NCI-H510A (cell line): ENCODE results near the gene GALNT9.
"Not testable (repeated sequence)": the region's sequence is repeated elsewhere in the genome, so short reads cannot be mapped to it uniquely, and the experiment has no call there.

Experiments used
- DNase-seq: peaks from one replicate; lab custom pipeline; 2025; lab: John Stamatoyannopoulos, UW

GALNT9 gene

DNA sequence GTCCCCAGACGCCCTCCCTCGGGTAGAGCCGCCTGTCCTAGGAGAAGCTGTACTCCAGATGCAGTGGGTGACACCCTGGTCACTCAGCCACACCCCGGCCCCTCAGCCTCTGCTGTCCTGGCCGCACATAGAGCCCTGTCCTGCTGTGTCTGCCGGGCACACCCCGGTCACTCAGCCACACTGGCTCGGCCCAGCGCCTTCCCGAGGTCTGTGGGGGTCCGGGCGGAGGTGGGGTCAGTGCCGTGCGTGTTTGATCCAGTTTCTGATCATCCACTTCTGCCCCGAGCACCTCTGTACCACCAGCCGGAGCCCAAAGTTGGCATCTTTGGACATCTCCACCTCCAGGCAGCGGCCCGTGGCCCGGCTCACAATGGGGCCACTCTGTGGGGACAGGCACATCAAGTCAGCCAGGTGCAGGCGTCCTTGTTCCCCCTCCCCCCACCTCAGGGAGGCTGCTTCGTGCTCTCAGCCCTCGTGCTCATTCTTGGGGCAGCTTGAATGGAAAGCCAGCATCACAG, 132.5 kb downstream of the GALNT9 start:
- DNase-seq: no peak

DNA sequence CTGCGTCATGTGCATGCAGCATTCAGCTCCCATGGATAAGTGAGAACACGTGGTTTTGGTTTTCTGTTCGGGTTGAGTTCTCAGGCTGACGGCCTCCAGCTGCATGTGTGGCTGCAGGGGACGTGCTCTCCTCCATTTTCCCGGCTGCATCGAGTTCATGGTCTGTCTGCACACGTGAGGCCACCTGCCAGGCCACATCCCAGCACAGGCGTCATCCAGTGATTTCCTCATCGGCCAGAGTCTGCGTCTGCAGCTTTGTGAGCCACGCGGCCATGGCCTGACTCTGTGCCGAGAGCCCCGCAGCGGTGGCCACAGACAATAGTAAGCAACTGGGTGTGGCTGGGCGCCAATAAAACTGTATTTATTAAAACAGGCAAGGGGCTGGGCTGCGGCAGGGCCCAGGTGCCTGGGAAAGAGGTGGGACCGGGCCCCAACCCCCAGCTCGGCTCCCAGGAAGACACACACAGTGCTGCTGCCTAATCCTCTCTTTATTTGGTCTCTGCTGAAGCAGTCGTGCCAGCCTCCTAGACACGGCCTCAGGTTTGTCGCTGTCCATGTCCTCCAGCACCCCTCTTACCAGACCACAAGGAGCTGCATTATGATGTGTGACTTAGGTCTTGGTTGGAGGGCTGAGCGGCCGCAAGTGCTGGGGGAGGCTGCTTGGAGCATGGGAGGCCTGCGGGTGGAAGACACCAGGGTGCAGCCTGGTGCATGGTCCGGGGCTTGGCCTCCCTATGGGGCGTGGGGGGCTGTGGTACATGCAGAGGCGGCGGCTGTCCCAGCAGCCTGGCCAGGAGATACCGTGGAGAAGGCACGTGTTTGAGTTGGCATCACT, 133.1 kb downstream of the GALNT9 start:
- no peak for DNase-seq

- DNase-seq: not testable (repeated sequence)
Measured at GRCh38 chr12:132195242-132195641, 134.1 kb downstream of the GALNT9 start.

- DNase-seq: no peak
Measured at GRCh38 chr12:132194556-132194955, 134.8 kb downstream of the GALNT9 start.

- no peak for DNase-seq
Measured at GRCh38 chr12:132194056-132194455, 135.3 kb downstream of the GALNT9 start.

DNA sequence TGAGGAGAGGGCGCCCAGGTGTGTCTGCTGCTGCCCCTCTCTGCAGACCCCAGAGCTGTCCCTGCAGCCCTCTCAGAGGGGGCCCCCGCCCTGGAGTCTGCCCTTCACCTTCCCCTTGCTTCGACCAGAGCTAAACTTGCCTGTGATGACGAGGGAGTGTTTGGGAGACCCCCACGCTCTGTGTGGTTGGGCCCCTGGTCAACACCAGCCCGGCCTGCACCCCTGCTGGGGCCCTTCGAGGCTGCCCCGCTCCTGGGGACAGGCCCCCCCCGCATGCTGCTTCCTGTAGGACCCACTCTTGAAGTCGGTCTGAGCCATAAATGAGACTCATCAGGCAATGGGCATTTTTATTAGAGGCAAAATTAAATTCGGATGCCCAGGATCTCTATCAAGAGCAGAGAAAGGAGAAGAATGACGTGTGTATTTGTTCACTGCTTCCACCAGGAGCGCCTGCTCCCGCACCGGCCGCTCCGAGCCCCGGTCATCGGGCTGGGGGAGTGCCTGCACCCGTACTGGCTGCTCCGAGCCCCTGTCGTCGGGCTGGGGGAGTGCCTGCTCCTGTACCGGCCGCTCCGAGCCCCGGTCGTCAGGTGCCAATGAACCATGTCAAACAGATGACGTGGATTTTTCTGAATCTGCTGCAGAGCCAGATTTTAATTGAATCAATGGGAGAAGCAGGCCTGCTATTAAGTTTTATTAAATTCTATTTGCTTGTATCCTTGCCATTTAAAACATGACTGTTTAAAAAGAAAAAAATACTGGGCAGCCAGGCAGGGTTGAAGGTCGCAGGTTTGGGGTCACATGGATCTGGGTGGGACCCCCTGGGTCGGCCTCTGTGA, 137.5 kb downstream of the GALNT9 start:
- no peak for DNase-seq

- no peak for DNase-seq
Measured at GRCh38 chr12:132190834-132191500, 138.4 kb downstream of the GALNT9 start.

- DNase-seq: no peak
Measured at GRCh38 chr12:132190012-132190755, 139.2 kb downstream of the GALNT9 start.

DNA sequence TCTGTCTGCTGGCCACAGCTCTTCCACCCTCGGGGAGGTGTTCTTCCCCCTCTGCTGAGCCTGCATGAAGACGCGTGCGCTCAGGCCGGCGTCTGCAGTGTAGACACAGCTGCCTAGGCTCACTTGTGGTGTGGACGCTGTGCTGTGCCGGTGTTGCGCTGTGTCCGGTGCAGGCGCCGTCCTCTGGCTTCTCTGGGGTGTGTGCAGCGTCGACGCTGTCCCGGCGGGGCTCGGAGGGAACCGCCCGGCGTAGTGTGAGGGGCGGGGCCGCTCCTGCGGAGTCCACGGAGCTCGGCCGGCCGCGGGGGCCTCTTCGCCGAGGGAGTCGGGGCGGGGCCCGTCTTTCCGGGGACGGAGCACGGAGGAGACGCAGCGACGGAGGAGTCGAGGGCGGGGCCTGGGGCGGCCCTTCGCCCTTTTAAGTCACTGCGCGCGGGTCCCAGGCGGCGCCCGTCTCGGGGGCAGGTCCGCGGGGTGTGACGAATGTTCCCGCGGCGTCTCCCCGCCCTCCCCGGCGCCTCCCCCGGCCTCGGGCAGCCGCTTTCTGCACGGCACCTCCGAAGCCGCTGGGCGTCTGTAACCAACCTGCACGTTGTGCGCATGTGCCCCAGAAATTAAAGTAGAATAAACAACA, 139.9 kb downstream of the GALNT9 start:
- peak; percentile 37 for DNase-seq

GRCh38 chr12:132188916-132189325, 140.5 kb downstream of the GALNT9 start:
- no peak for DNase-seq

- DNase-seq: no peak
Measured at GRCh38 chr12:132188451-132188901, 140.9 kb downstream of the GALNT9 start.

DNA sequence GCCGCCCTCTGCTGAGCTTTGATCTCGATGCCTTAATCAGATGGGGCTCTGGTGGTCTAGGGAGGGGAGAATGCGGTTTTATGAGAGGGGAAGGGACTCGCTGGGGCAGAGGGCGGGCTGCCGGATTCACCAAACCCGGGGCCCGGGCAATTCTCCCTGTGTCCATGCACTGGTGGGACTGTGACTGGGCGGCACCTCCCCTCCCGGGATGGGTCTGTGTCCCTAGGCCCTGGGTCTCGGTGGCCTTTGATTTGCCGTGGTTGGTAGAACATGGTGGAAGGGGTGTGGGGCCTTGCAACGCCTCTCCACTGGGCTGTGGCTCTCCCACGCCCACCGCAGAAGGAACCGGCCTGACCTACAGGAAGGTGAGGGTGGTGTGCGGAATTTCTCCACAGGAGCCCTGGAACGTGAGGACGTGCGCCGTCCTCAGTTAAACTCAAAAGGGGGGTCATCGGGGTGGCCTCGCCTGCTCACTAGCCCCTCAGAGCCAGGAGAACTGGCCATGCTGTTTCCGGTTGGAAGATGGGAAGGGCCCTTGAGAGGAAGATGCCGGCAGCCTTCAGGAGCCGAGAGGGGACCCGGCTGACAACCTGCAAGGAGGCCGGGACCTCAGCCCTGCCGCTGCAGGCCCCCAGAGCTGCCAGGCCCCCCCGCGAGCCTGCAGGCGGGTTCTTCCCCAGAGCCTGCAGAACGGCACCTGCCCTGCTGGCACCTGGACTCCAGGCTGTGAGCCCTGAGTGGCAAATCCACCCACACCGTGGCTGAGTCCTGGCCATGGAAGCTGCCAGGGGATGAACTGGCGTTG, 141.5 kb downstream of the GALNT9 start:
- DNase-seq: no peak

DNA sequence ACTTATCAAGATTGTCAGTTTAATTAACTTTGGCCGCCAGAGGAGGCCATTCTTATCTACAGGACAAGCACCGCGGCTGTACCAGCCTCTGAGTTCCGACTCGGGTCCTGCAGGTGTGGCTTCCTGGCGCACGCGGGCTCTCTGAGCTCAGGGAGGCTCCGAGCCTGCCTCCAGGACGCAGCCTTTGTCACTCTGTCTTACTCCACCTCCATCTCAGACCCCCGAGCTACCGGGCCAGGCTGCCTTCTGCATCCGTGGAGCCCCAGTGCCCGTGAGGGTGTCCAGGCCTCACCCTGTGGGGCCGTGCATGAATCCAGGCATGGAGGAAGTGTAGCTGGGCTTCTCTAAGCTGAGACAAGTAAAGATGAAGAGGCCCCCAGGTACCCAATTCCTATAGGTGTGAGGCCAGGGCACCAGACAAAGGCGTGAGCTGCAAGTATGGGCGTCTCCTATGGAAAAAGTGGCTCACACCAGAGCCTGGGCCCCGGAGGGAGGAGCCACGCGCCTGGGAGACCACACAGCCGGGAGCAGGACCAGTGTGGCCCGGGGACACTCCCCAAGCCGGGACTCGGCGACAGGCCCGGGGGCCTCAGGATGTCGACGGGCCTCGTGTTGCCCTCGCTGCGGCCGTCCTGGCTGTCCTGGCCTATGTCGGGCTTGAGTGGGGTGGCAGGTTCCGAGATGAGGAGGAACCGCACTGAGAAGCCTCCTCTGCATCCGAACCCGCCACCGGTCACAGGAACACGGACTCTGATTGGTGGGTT, 142.3 kb downstream of the GALNT9 start:
- no peak for DNase-seq

- no peak for DNase-seq
Measured at GRCh38 chr12:132186208-132186856, 143.1 kb downstream of the GALNT9 start.

GRCh38 chr12:132185705-132186104, 143.7 kb downstream of the GALNT9 start:
- DNase-seq: no peak

GRCh38 chr12:132182711-132183365, 146.6 kb downstream of the GALNT9 start:
- DNase-seq: no peak

GRCh38 chr12:132182206-132182710, 147.1 kb downstream of the GALNT9 start:
- no peak for DNase-seq

DNA sequence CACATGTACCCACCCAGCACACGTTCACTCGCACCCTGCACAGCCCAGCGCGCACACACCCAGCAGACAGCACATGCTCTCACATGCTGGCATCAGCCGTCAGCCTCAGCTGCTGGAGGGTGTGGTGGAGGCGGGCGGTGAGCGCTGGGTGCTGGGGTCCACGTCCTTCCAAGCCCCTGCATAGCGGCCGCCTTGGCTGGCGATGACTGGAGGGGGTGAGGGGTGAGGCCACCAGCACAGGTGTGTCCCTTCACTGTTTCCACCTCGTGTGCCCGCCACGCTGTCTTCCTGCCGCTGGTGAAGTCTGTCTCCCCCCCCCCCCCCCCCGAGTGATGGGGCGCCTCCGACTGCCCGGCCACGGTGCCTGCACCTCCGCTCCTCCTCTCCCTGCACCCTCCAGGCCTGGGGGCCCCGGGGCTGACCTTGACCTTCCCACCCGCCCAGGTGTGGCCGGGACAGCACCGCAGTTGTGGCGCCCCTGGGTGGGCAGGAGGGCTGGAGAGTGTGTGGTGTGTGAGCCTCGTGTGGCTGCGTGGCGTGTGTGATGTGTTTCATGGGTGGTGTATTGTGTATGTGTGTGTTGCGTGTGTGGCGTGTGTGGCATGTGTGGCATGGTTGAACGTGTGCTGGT, 147.7 kb downstream of the GALNT9 start:
- DNase-seq: no peak
